Nephron (organoid): ENCODE data around the gene TRIM9.

Experiments used
- H3K27ac Mint-ChIP-seq, 3 experiments: 2 replicates each; pipeline ENCODE4 v1.8.0; 2020; ENCODE audit warnings: mixed read lengths in 3 of 3, mild to moderate bottlenecking in 2 of 3, moderate library complexity in 1 of 3
- H3K27me3 Mint-ChIP-seq: 2 replicates; pipeline ENCODE4 v1.8.0; 2021; ENCODE audit warnings: low read depth, mild to moderate bottlenecking, moderate library complexity, mixed read lengths
- H3K36me3 Mint-ChIP-seq: 2 replicates; pipeline ENCODE4 v1.8.0; 2020; ENCODE audit warnings: low read depth, mixed read lengths
- H3K4me1 Mint-ChIP-seq: 2 replicates; pipeline ENCODE4 v1.8.0; 2020; ENCODE audit warnings: mixed read lengths
- H3K4me3 Mint-ChIP-seq, 3 experiments: 2 replicates each; pipeline ENCODE4 v1.8.0; 2020; ENCODE audit warnings: mild to moderate bottlenecking in 3 of 3, mixed read lengths in 3 of 3, moderate library complexity in 2 of 3
- H3K9me3 Mint-ChIP-seq: 2 replicates; pipeline ENCODE4 v1.8.0; 2020; ENCODE audit warnings: mixed read lengths
- CTCF ChIP-seq, 3 experiments: fragments of 200-600 bp; sonication (generic); IDR thresholded peaks; one replicate each; pipeline ENCODE4 v1.5.0; 2021; ENCODE audit warnings: antibody characterized with exemption in 3 of 3; ENCODE audit not compliant: unreplicated experiment in 3 of 3

The TRIM9 gene

GRCh38 chr14:50985859-50986331 lies 109.0 kb downstream of the TRIM9 start:
- H3K4me1 Mint-ChIP-seq: no peaks in the 10 kb centered on the region
- peaks cover 12% of the 10 kb centered on the region for H3K27me3 Mint-ChIP-seq
- H3K27ac Mint-ChIP-seq: no peak overlapping the region
- H3K9me3 Mint-ChIP-seq: no peaks in the 10 kb centered on the region
- no peak for TF ChIP-seq CTCF (IDR thresholded peaks at IDR 0.05; ENCODE audit: unreplicated experiment in 3 of 3)
- no peaks in the 10 kb centered on the region for H3K36me3 Mint-ChIP-seq
- H3K4me3 Mint-ChIP-seq: no peak overlapping the region

DNA sequence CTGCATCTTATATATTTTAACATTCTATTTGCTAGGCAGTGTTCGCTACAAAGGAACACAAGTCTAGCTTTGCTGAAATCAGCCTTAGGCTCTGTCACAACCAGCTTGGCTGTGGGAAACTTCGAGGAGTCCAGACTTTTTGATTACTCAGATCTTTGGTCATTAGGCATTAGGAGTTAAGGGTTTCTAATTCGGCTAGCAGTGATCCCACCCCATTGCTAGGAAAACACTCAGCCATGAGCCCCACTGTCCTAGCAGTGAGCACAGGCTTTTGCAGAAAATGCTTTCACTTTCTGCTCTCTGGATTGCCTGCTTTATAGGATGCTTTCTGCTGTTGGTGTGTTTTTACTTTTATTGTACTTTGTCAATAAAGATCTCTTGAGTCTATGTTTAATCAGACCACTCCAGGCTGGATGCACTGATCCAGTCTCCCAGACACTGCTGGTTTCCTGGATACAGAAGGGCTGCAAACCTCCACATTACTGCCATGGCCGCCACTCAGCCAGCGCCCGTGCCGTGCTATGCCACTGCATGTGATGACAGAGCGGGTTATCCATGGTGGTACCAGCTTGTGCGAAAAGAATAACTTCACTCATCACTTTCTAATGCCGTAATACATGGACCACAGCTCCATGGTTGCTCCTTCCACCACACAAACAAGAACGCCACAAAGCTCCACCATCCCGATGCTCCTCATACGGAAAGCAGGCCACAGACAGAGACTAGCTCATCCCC lies 109.6 kb downstream of the TRIM9 start:
- Mint-ChIP-seq H3K27ac (no peak overlapping the region), H3K9me3 (no peaks in the 10 kb centered on the region), H3K27me3 (peaks cover 12% of the 10 kb centered on the region), H3K4me3 (no peak overlapping the region), H3K4me1 (no peaks in the 10 kb centered on the region), H3K36me3 (no peaks in the 10 kb centered on the region)
- TF ChIP-seq CTCF (IDR thresholded peaks at IDR 0.05; ENCODE audit: unreplicated experiment in 3 of 3): no peak

GRCh38 chr14:50984036-50984710 lies 110.7 kb downstream of the TRIM9 start:
- no peak overlapping the region for H3K4me3 Mint-ChIP-seq
- H3K9me3 Mint-ChIP-seq: no peaks in the 10 kb centered on the region
- no peak for TF ChIP-seq CTCF (IDR thresholded peaks at IDR 0.05; ENCODE audit: unreplicated experiment in 3 of 3)
- H3K36me3 Mint-ChIP-seq: no peaks in the 10 kb centered on the region
- no peaks in the 10 kb centered on the region for H3K4me1 Mint-ChIP-seq
- no peak overlapping the region for H3K27ac Mint-ChIP-seq
- H3K27me3 Mint-ChIP-seq: peaks cover 12% of the 10 kb centered on the region

DNA sequence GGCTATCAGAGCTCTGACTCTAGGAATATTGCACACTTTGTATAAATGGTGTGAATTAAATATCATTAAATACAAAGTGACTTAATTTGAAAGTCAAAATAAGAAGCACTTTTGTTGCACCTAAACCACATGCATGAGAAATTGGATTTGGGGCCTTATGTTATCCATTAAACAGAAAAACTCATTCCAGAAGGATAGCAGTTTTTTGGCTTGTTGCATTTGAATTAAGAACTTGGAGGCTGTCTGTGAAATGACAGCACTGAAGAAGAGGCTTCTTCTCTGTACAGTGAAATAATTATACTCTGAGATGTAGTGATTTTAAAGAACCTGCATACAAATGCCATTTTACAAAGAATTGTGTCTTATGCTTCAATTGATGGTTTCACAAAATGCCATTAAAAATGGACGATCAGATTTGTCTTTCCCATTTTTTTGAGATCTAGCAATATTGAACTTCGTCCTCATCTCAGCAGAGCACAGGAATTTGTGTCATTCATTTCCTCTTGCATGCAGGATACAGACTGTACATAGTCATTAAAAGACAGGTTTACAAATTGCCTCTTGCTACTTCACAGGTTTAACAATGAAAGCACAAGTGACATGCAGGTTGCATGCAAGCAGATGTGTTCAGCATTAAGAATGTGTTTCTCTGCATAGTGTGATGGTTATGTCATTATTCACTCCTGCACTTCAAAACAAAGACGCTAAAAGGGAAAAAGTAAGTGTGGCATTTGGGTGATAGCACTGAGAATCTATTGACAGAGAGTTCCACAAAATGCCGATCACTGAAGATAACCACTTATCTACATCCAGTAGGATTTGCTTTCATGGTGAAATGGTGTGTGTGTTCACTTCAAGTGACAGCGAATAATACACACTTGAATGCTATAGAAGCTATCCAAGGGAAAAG lies 114.7 kb downstream of the TRIM9 start:
- Mint-ChIP-seq H3K27ac (no peak overlapping the region), H3K36me3 (no peaks in the 10 kb centered on the region), H3K27me3 (peaks cover 7% of the 10 kb centered on the region), H3K9me3 (no peaks in the 10 kb centered on the region), H3K4me1 (no peaks in the 10 kb centered on the region), H3K4me3 (no peak overlapping the region)
- no peak for TF ChIP-seq CTCF (IDR thresholded peaks at IDR 0.05; ENCODE audit: unreplicated experiment in 3 of 3)

GRCh38 chr14:50978888-50979287 lies 116.0 kb downstream of the TRIM9 start:
- no peaks in the 10 kb centered on the region for H3K4me1 Mint-ChIP-seq
- H3K36me3 Mint-ChIP-seq: no peaks in the 10 kb centered on the region
- no peaks in the 10 kb centered on the region for H3K9me3 Mint-ChIP-seq
- no peak overlapping the region for H3K4me3 Mint-ChIP-seq
- H3K27me3 Mint-ChIP-seq: peaks cover 7% of the 10 kb centered on the region
- no peak for TF ChIP-seq CTCF (IDR thresholded peaks at IDR 0.05; ENCODE audit: unreplicated experiment in 3 of 3)
- H3K27ac Mint-ChIP-seq: peak overlapping the region in 1 of 3 experiments; percentile 12
